Activated CD8-positive, alpha-beta T cell treated with anti-CD3 and anti-CD28 coated beads, Interleukin-2, amount 10 ng/mL, durations not matched to agents 7 days and 5 days (primary cell): ENCODE measurements around the gene CTXND2. TPM values are rescaled to one million over a fixed set of nuclear protein-coding genes. Genes with fewer than 3 reads are reported as not detected.
"Not testable (repeated sequence)": the region's sequence is repeated elsewhere in the genome, so short reads cannot be mapped to it uniquely, and the experiment has no call there.

ENCODE experiments used
- ATAC-seq: fragments of 150-1000 bp; cut with Tn5 transposase; one replicate; pipeline ENCODE4 v1.10.0; 2021; ENCODE audit warnings: moderate library complexity
- CTCF ChIA-PET: fragments of 350-600 bp; sonication (Branson Sonifier 250); formaldehyde crosslinking; loops from one replicate; lab custom pipeline; 2021; ENCODE audit warnings: antibody characterized with exemption; lab: Charles Lee
- POLR2A ChIA-PET: fragments of 350-600 bp; sonication (Branson Sonifier 250); formaldehyde crosslinking; loops from one replicate; lab custom pipeline; 2021; ENCODE audit warnings: antibody characterized with exemption; lab: Charles Lee
- DNase-seq: peaks from one replicate; pipeline ENCODE4 v3.0.0-alpha.2; 2020
- H3K27ac Mint-ChIP-seq: one replicate; pipeline ENCODE4 v1.8.0; 2021; ENCODE audit warnings: mild to moderate bottlenecking, mixed read lengths
- H3K27me3 Mint-ChIP-seq: one replicate; pipeline ENCODE4 v1.8.0; 2021; ENCODE audit warnings: low read depth, mixed read lengths
- H3K36me3 Mint-ChIP-seq: one replicate; pipeline ENCODE4 v1.8.0; 2021; ENCODE audit warnings: low read depth, mixed read lengths
- H3K4me1 Mint-ChIP-seq: one replicate; pipeline ENCODE4 v1.8.0; 2021; ENCODE audit warnings: low read depth, mixed read lengths
- H3K4me3 Mint-ChIP-seq: one replicate; pipeline ENCODE4 v1.8.0; 2021; ENCODE audit warnings: mild to moderate bottlenecking, mixed read lengths
- H3K9me3 Mint-ChIP-seq: one replicate; pipeline ENCODE4 v1.8.0; 2022; ENCODE audit warnings: mixed read lengths; ENCODE audit not compliant: insufficient read depth
- total RNA-seq, 2 experiments: library from RNA; stranded (reverse); gene quantifications; one replicate each; pipeline ENCODE4 v1.2.3, GENCODE V29; 2021

Gene CTXND2
- total RNA-seq, 2 experiments from 2014 or later = not detected

DNA sequence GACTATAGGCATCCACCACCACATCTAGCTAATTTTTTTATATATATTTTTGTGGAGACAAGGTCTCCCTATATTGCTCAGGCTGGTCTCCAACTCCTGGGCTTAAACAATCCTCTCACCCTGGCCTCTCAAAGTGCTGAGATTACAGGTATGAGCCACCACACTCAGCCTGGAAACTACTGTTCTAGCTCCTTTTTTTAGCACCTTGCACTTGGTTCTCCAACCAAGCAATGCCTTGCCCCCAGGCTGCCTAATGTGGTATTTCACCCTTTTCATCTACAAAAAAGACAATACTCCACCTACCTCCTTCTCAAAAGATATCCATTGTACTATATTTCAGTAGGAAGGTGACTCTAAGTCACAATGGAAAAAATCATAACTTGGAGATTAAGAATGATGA, 17.3 kb upstream of the CTXND2 start:
- H3K27me3 Mint-ChIP-seq = no peaks in the 10 kb centered on the region
- ChIA-PET POLR2A (interaction anchor here (0.8 kb wide), 1 partner anchor 173 kb away, joined by 3 read pairs; the partner anchor contains the start of gene GOLPH3L), CTCF (interaction anchor here (0.7 to 1.4 kb wide), 8 partner anchors 10 to 306 kb away, joined by 3 to 7 read pairs (median 4); no protein-coding TSS in a partner anchor)
- no peak overlapping the region for H3K4me3 Mint-ChIP-seq
- H3K4me1 Mint-ChIP-seq = peaks cover 24% of the 10 kb centered on the region
- DNase-seq = no peak
- peaks cover 46% of the 10 kb centered on the region for H3K36me3 Mint-ChIP-seq
- H3K27ac Mint-ChIP-seq = no peak overlapping the region
- peak; percentile 46 for ATAC-seq
- no peaks in the 10 kb centered on the region for H3K9me3 Mint-ChIP-seq

GRCh38 chr1:150872572-150872971, 14.4 kb upstream of the CTXND2 start:
- ChIA-PET CTCF (interaction anchor here (1.3 kb wide), 1 partner anchor 15 kb away, joined by 3 read pairs; no protein-coding TSS in a partner anchor), POLR2A (no interaction called here)
- Mint-ChIP-seq H3K36me3 (peaks cover 43% of the 10 kb centered on the region), H3K27ac (no peak overlapping the region), H3K9me3 (no peaks in the 10 kb centered on the region), H3K27me3 (no peaks in the 10 kb centered on the region), H3K4me1 (peaks cover 38% of the 10 kb centered on the region), H3K4me3 (no peak overlapping the region)
- no peak for DNase-seq
- no peak for ATAC-seq

DNA sequence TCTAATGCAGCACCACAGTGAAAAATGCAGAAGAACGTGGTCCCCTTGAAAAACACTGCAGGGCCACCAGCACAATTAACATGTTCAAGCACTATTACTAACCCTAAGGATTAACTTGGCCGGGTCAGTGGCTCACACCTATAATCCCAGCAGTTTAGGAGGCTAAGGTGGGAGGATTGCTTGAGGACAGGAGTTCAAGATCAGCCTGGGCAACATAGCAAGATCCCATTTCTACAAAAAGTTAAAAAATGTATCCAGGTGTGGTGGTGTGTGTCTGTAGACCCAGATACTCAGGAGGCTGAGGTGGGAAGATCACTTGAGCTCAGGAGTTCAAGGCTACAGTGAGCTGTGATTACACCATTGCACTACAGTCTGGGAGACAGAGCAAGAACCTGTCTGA, 13.4 kb upstream of the CTXND2 start:
- Mint-ChIP-seq H3K36me3 (peaks cover 34% of the 10 kb centered on the region), H3K27me3 (no peaks in the 10 kb centered on the region), H3K4me1 (peaks cover 35% of the 10 kb centered on the region), H3K9me3 (no peaks in the 10 kb centered on the region), H3K4me3 (no peak overlapping the region), H3K27ac (no peak overlapping the region)
- ATAC-seq = no peak
- ChIA-PET POLR2A (interaction anchor here (0.6 kb wide), 1 partner anchor 13 kb away, joined by 3 read pairs; no protein-coding TSS in a partner anchor), CTCF (interaction anchor here (1.8 kb wide), 1 partner anchor 49 kb away, joined by 8 read pairs; no protein-coding TSS in a partner anchor)
- no peak for DNase-seq

- peaks cover 35% of the 10 kb centered on the region for H3K4me1 Mint-ChIP-seq
- peak overlapping the region; percentile 79 for H3K27ac Mint-ChIP-seq
- no peaks in the 10 kb centered on the region for H3K9me3 Mint-ChIP-seq
- peaks cover 32% of the 10 kb centered on the region for H3K36me3 Mint-ChIP-seq
- H3K4me3 Mint-ChIP-seq = peak overlapping the region; percentile 84
- ChIA-PET POLR2A (interaction anchor here (0.6 to 1.6 kb wide), 4 partner anchors 16 to 245 kb away, joined by 3 to 8 read pairs (median 5); partner anchors contain the start of gene SETDB1), CTCF (interaction anchor here (1.1 to 1.8 kb wide), 5 partner anchors 16 to 106 kb away, joined by 3 to 8 read pairs (median 3); no protein-coding TSS in a partner anchor)
- ATAC-seq (no peak), DNase-seq (no peak)
- H3K27me3 Mint-ChIP-seq = no peaks in the 10 kb centered on the region
These were observed 12.3 kb upstream of the CTXND2 start for GRCh38 chr1:150874455-150875196.

- Mint-ChIP-seq H3K36me3 (peaks cover 26% of the 10 kb centered on the region), H3K27ac (peak overlapping the region; percentile 83), H3K4me3 (peak overlapping the region; percentile 84), H3K4me1 (peaks cover 32% of the 10 kb centered on the region), H3K27me3 (no peaks in the 10 kb centered on the region), H3K9me3 (no peaks in the 10 kb centered on the region)
- ChIA-PET POLR2A (interaction anchor here (0.6 to 1.6 kb wide), 4 partner anchors 15 to 246 kb away, joined by 3 to 8 read pairs (median 5); no protein-coding TSS in a partner anchor), CTCF (interaction anchor here (1.1 to 1.8 kb wide), 6 partner anchors 15 to 105 kb away, joined by 3 to 8 read pairs (median 3); no protein-coding TSS in a partner anchor)
- peak; percentile 4 for ATAC-seq
- no peak for DNase-seq
These were observed 11.5 kb upstream of the CTXND2 start for GRCh38 chr1:150875197-150876118.

- H3K9me3 Mint-ChIP-seq = no peaks in the 10 kb centered on the region
- POLR2A ChIA-PET = interaction anchor here (1.4 kb wide), 1 partner anchor 14 kb away, joined by 4 read pairs; no protein-coding TSS in a partner anchor
- peaks cover 30% of the 10 kb centered on the region for H3K4me1 Mint-ChIP-seq
- H3K27me3 Mint-ChIP-seq = no peaks in the 10 kb centered on the region
- CTCF ChIA-PET = interaction anchor here (1.2 kb wide), 1 partner anchor 15 kb away, joined by 3 read pairs; no protein-coding TSS in a partner anchor
- peak overlapping the region; percentile 83 for H3K27ac Mint-ChIP-seq
- ATAC-seq = peak; percentile 65
- peaks cover 23% of the 10 kb centered on the region for H3K36me3 Mint-ChIP-seq
- peak; percentile 74 for DNase-seq
- H3K4me3 Mint-ChIP-seq = peak overlapping the region; percentile 84
These were observed 10.8 kb upstream of the CTXND2 start for GRCh38 chr1:150876119-150876454.

DNA sequence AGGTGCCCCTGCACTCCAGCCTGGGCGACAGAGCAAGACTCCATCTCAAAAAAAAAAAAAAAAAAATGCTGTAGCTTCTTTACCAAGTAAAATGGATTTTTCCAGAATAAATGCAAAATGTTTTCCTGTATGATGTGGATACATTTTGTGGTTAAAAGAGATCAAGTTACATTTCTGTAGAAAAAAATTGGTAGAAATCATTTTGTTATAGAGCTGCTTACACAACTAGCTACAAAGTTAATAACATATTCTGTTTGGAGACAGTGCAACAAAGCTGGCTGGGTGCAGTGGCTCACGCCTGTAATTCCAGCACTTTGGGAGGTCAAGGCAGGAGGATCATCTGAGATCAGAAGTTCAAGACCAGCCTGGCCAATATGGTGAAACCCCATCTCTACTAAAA, 8.0 kb upstream of the CTXND2 start:
- not testable (repeated sequence) for H3K9me3 Mint-ChIP-seq, H3K36me3 Mint-ChIP-seq, H3K4me3 Mint-ChIP-seq, ATAC-seq, H3K27me3 Mint-ChIP-seq, H3K27ac Mint-ChIP-seq, DNase-seq
- POLR2A ChIA-PET = interaction anchor here (0.6 to 0.7 kb wide), 2 partner anchors 44 to 443 kb away, joined by 3 read pairs; no protein-coding TSS in a partner anchor
- CTCF ChIA-PET = interaction anchor here (1.8 kb wide), 2 partner anchors 11 to 43 kb away, joined by 8 to 10 read pairs; no protein-coding TSS in a partner anchor
- H3K4me1 Mint-ChIP-seq = peaks cover 42% of the 10 kb centered on the region

- Mint-ChIP-seq H3K27me3 (no peaks in the 10 kb centered on the region), H3K4me3 (no peak overlapping the region), H3K27ac (no peak overlapping the region), H3K9me3 (no peaks in the 10 kb centered on the region), H3K4me1 (peaks cover 33% of the 10 kb centered on the region), H3K36me3 (no peaks in the 10 kb centered on the region)
- ChIA-PET POLR2A (interaction anchor here (0.5 kb wide), 1 partner anchor 41 kb away, joined by 3 read pairs; no protein-coding TSS in a partner anchor), CTCF (interaction anchor here (2.5 kb wide), 1 partner anchor 41 kb away, joined by 9 read pairs; no protein-coding TSS in a partner anchor)
- no peak for ATAC-seq
- DNase-seq = no peak
These were observed 5.4 kb upstream of the CTXND2 start for GRCh38 chr1:150881331-150882070.

GRCh38 chr1:150883121-150883520, 3.8 kb upstream of the CTXND2 start:
- POLR2A ChIA-PET, H3K4me3 Mint-ChIP-seq, H3K36me3 Mint-ChIP-seq, ATAC-seq, DNase-seq, H3K27ac Mint-ChIP-seq, H3K9me3 Mint-ChIP-seq, H3K27me3 Mint-ChIP-seq: not testable (repeated sequence)
- CTCF ChIA-PET = interaction anchor here (1.3 to 2.5 kb wide), 2 partner anchors 39 to 79 kb away, joined by 3 to 9 read pairs; no protein-coding TSS in a partner anchor
- peaks cover 31% of the 10 kb centered on the region for H3K4me1 Mint-ChIP-seq

DNA sequence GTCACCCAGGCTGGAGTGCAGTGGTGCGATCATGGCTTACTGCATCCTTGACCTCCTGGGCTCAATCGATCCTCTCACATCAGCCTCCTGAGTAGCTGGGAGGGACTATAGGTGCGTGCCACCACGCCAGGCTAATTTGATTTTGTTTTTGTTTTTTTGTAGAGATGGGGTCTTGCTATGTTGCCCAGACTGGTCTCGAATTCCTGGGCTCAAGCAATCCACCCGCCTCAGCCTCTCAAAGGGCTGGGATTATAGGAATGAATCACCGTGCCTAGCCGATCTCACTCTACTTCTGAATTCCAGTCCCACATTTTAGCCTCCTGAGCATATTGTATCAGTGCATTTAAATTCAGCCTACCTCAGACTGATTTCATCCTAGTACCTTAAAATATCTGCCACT, 1.8 kb downstream of the CTXND2 start:
- no peak for DNase-seq
- CTCF ChIA-PET = interaction anchor here (2.4 kb wide), 1 partner anchor 10 kb away, joined by 10 read pairs; no protein-coding TSS in a partner anchor

More for the DNA sequence above, 1.8 kb downstream of the CTXND2 start:
- Mint-ChIP-seq H3K4me3 (no peak overlapping the region), H3K27me3 (no peaks in the 10 kb centered on the region), H3K9me3 (no peaks in the 10 kb centered on the region), H3K27ac (no peak overlapping the region), H3K4me1 (peaks cover 41% of the 10 kb centered on the region), H3K36me3 (peaks cover 8% of the 10 kb centered on the region)
- ATAC-seq = no peak
- POLR2A ChIA-PET = no interaction called here
